GM13976 (cell line): ENCODE measurements around the gene ATP6V0C.
"Not testable (repeated sequence)": the region's sequence is repeated elsewhere in the genome, so short reads cannot be mapped to it uniquely, and the experiment has no call there.

ENCODE experiments used
- DNase-seq: peaks from one replicate; pipeline ENCODE4 v3.0.0; 2012; ENCODE audit warnings: low spot score
- CTCF ChIP-seq: IDR thresholded peaks from 2 replicates; pipeline ENCODE4 v1.5.1; 2012; ENCODE audit warnings: borderline replicate concordance, mild to moderate bottlenecking; ENCODE audit not compliant: insufficient read depth; ENCODE audit errors: extremely low read depth, missing control alignments, control extremely low read depth
- in situ Hi-C: fragments of 300-500 bp; cut with MboI; formaldehyde crosslinking; loops from one replicate; pipeline ENCODE4 v1.12.0; 2022; ENCODE audit warnings: low sequenced_read_pairs, mixed read lengths, inconsistent platforms; ENCODE audit not compliant: unreplicated experiment

The ATP6V0C gene

GRCh38 chr16:2539845-2540458, 26.2 kb downstream of the ATP6V0C start:
- in situ Hi-C loops, DNase-seq: not testable (repeated sequence)
- peak; percentile 49 for TF ChIP-seq CTCF

- DNase-seq, in situ Hi-C loops: not testable (repeated sequence)
Measured at GRCh38 chr16:2540912-2541311, 27.2 kb downstream of the ATP6V0C start.

GRCh38 chr16:2541409-2541808, 27.7 kb downstream of the ATP6V0C start:
- in situ Hi-C loops, DNase-seq: not testable (repeated sequence)

- in situ Hi-C loops, DNase-seq: not testable (repeated sequence)
Measured at GRCh38 chr16:2543771-2544170, 30.0 kb downstream of the ATP6V0C start.

- DNase-seq, in situ Hi-C loops: not testable (repeated sequence)
Measured at GRCh38 chr16:2550283-2550878, 36.6 kb downstream of the ATP6V0C start.

GRCh38 chr16:2551420-2551889, 37.7 kb downstream of the ATP6V0C start:
- DNase-seq, in situ Hi-C loops: not testable (repeated sequence)

- DNase-seq, in situ Hi-C loops: not testable (repeated sequence)
Measured at GRCh38 chr16:2554709-2555425, 41.1 kb downstream of the ATP6V0C start.

- DNase-seq, in situ Hi-C loops: not testable (repeated sequence)
Measured at GRCh38 chr16:2557150-2557549, 43.4 kb downstream of the ATP6V0C start.

- DNase-seq, in situ Hi-C loops: not testable (repeated sequence)
Measured at GRCh38 chr16:2560131-2560797, 46.5 kb downstream of the ATP6V0C start.

- TF ChIP-seq CTCF, result peak; percentile 53
- DNase-seq, in situ Hi-C loops: not testable (repeated sequence)
Measured at GRCh38 chr16:2560798-2561133, 47.0 kb downstream of the ATP6V0C start.

- DNase-seq, in situ Hi-C loops: not testable (repeated sequence)
Measured at GRCh38 chr16:2567506-2567905, 53.8 kb downstream of the ATP6V0C start.

GRCh38 chr16:2568573-2568972, 54.8 kb downstream of the ATP6V0C start:
- in situ Hi-C loops, result not testable (repeated sequence)

More at GRCh38 chr16:2568573-2568972, 54.8 kb downstream of the ATP6V0C start:
- DNase-seq, result not testable (repeated sequence)
